HepG2 (cell line): ENCODE measurements around the gene POLL. TPM values are rescaled to one million over a fixed set of nuclear protein-coding genes. Genes with fewer than 3 reads are reported as not detected.
A peak's percentile ranks its signal among the peaks of the same experiment; 100 is the strongest.

Experiments
- AGO2 ChIP-seq: fragments of 200-400 bp; formaldehyde crosslinking; optimal IDR thresholded peaks from 2 replicates; pipeline ENCODE3; 2017; ENCODE audit warnings: mild to moderate bottlenecking, low read depth, low read length, moderate library complexity
- AHR ChIP-seq: IDR thresholded peaks from 2 replicates; pipeline ENCODE4 v1.6.1; 2018; ENCODE audit warnings: missing genetic modification reagents, missing compliant biosample characterization
- ARNT2 ChIP-seq: sonication (generic); formaldehyde crosslinking; IDR thresholded peaks from 2 replicates; pipeline ENCODE4 v1.8.0; 2022; ENCODE audit warnings: mild to moderate bottlenecking, low read depth, missing genetic modification reagents, moderate library complexity
- EEA1 ChIP-seq: sonication (generic); formaldehyde crosslinking; IDR thresholded peaks from 2 replicates; pipeline ENCODE4 v1.5.1; 2020; ENCODE audit warnings: mild to moderate bottlenecking, missing genetic modification reagents, borderline replicate concordance
- EP300 ChIP-seq, 3 experiments: sonication (generic) in 1 of 3; formaldehyde crosslinking in 1 of 3; IDR thresholded peaks; 2 replicates each; pipeline versions ENCODE4 v1.5.1 to v1.6.1; 2011 to 2020; ENCODE audit warnings: low read depth in 2 of 3, low read length in 2 of 3, borderline replicate concordance in 1 of 3, improper control_type of control experiment in 1 of 3, mild to moderate bottlenecking in 1 of 3, missing genetic modification reagents in 1 of 3, moderate library complexity in 1 of 3
- HNRNPK ChIP-seq: fragments of 200-400 bp; formaldehyde crosslinking; IDR thresholded peaks from 2 replicates; pipeline ENCODE4 v1.6.1; 2018; ENCODE audit warnings: low read length, low read depth, moderate library complexity, mild to moderate bottlenecking; ENCODE audit not compliant: poor library complexity, severe bottlenecking
- IRF2 ChIP-seq: IDR thresholded peaks from 2 replicates; pipeline ENCODE4 v1.6.1; 2018; ENCODE audit warnings: missing genetic modification reagents, missing compliant biosample characterization
- KDM3A ChIP-seq: IDR thresholded peaks from 2 replicates; pipeline ENCODE4 v1.6.1; 2018; ENCODE audit warnings: low read depth, missing compliant biosample characterization
- KLF16 ChIP-seq, 2 experiments: sonication (generic) in 1 of 2; formaldehyde crosslinking in 1 of 2; IDR thresholded peaks; 2 replicates each; pipeline versions ENCODE4 v1.6.1 to v1.8.0; 2016 to 2023; ENCODE audit warnings: missing genetic modification reagents in 2 of 2, missing compliant biosample characterization in 1 of 2
- MLX ChIP-seq: IDR thresholded peaks from 2 replicates; pipeline ENCODE4 v1.6.1; 2016
- NFRKB ChIP-seq: fragments of 450-650 bp; IDR thresholded peaks from 2 replicates; pipeline ENCODE4 v1.6.1; 2017
- POLR2A ChIP-seq, 2 experiments: IDR thresholded peaks; 2 replicates each; pipeline ENCODE4 v1.6.1; 2011; ENCODE audit warnings: low read depth in 2 of 2, low read length in 2 of 2, mild to moderate bottlenecking in 1 of 2, moderate library complexity in 1 of 2; ENCODE audit not compliant: insufficient read depth in 1 of 2
- REXO4 ChIP-seq: sonication (generic); formaldehyde crosslinking; IDR thresholded peaks from 2 replicates; pipeline ENCODE4 v1.8.0; 2022; ENCODE audit warnings: missing genetic modification reagents, mild to moderate bottlenecking, borderline replicate concordance
- ZBED4 ChIP-seq: sonication (generic); formaldehyde crosslinking; IDR thresholded peaks from 2 replicates; pipeline ENCODE4 v1.4.0; 2020; ENCODE audit warnings: missing genetic modification reagents, borderline replicate concordance
- ZFP36L2 ChIP-seq: sonication (generic); formaldehyde crosslinking; IDR thresholded peaks from 2 replicates; pipeline ENCODE4 v1.4.0; 2020; ENCODE audit warnings: missing genetic modification reagents
- ZNF124 ChIP-seq: sonication (generic); formaldehyde crosslinking; IDR thresholded peaks from 2 replicates; pipeline ENCODE4 v1.4.0; 2020; ENCODE audit warnings: missing genetic modification reagents
- ZNF235 ChIP-seq: sonication (generic); formaldehyde crosslinking; IDR thresholded peaks from 2 replicates; pipeline ENCODE4 v1.8.1; 2023; ENCODE audit warnings: mild to moderate bottlenecking, missing genetic modification reagents, borderline replicate concordance
- ZNF260 ChIP-seq: sonication (generic); formaldehyde crosslinking; IDR thresholded peaks from 2 replicates; pipeline ENCODE4 v1.4.0; 2020; ENCODE audit warnings: missing genetic modification reagents, low read depth, mild to moderate bottlenecking, borderline replicate concordance
- ZNF543 ChIP-seq: sonication (generic); formaldehyde crosslinking; IDR thresholded peaks from 2 replicates; pipeline ENCODE4 v1.4.0; 2020; ENCODE audit warnings: mild to moderate bottlenecking, missing genetic modification reagents
- ZNF556 ChIP-seq: sonication (generic); formaldehyde crosslinking; IDR thresholded peaks from 2 replicates; pipeline ENCODE4 v1.4.0; 2020; ENCODE audit warnings: mild to moderate bottlenecking, missing genetic modification reagents, borderline replicate concordance
- ZNF558 ChIP-seq: sonication (generic); formaldehyde crosslinking; IDR thresholded peaks from 2 replicates; pipeline ENCODE4 v1.9.0; 2022; ENCODE audit warnings: mild to moderate bottlenecking, missing genetic modification reagents, borderline replicate concordance
- ZNF570 ChIP-seq: sonication (generic); formaldehyde crosslinking; IDR thresholded peaks from 2 replicates; pipeline ENCODE4 v1.4.0; 2020; ENCODE audit warnings: mild to moderate bottlenecking, missing genetic modification reagents, borderline replicate concordance
- ZNF574 ChIP-seq: sonication (generic); formaldehyde crosslinking; IDR thresholded peaks from 2 replicates; pipeline ENCODE4 v1.4.0; 2020; ENCODE audit warnings: missing genetic modification reagents
- polyA plus RNA-seq, 8 experiments: library from polyadenylated mRNA; depleted of rRNA in 3 of 8; stranded (reverse) in 7 of 8; unstranded in 1 of 8; fragments of >200 nt; fragmentation: Illumina TruSeq in 4 of 8; extraction: Trizol in 4 of 8; gene quantifications; 2 replicates each; pipeline versions ENCODE4 v1.2.1 to v1.2.3, GENCODE V29; 2011 to 2016; ENCODE audit warnings: low read depth in 4 of 8, missing spikeins in 1 of 8, mixed read lengths in 1 of 8; ENCODE audit not compliant: insufficient read depth in 1 of 8
- total RNA-seq, 5 experiments: library from RNA; depleted of rRNA; stranded (reverse); fragments of >200 nt; fragmentation: Illumina TruSeq; extraction: Trizol; gene quantifications; 2 replicates each; pipeline ENCODE4 v1.2.3, GENCODE V29; 2016; ENCODE audit warnings: low read depth in 1 of 5

Gene POLL
- total and polyA plus RNA-seq, 2 of the 13 experiments (the other 11 are each of a cell fraction or from before 2014, with no cell fraction given), result 13.8 to 19.1 TPM

DNA sequence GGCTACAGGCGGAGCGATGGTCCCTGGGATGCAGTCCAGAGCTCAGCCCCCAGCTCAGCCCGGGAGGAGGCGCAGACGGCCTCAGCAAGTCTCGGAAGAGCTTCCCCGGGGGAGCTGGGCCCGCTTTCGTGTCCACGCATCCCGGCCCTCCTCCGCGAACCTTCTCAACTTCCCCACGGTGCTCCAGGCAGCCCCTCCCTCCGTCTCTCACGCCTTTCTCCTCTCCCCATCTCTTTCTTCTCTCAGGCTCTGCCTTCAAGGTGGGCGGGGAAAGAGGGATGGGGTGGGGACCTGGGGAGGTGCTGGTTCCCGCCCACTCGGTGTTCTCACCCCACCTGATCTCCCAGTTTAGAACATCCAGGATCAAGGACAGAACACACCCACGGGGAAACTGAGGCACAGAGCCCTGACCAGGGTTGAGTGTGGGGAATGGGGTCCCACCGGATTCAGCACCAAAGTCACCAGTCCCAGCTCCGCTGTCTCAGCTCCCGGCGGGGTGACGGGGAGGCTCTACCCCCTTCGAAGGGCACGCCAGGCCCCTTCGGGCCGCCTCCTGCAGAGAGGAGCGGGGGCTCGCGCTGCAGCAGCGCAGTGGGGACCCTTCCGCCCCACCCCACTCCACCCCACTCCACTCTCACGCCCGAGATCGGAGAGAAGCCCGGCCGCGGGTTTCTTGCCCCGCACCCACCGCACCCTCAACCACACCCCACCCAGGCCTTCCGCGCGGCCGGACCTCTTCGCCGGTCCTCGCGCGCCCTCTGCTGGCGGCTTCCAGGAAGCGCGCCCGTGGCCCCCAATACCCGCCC, 18.2 kb downstream of the POLL start (continued):
- TF ChIP-seq ZNF235 (CRISPR knock-in tag) (peak; percentile 21; the same call in 1 of the 2 replicates), ZFP36L2 (CRISPR knock-in tag) (no peak), ZNF260 (no peak), POLR2A (IDR thresholded peaks at IDR 0.05; ENCODE audit: insufficient read depth in 1 of 2, low read depth in 2 of 2, low read length in 2 of 2) (no peak), AGO2 (no peak), ZNF574 (peak; percentile 34; the same call in 1 of the 2 replicates), ZNF543 (no peak), IRF2 (no peak), KLF16 (CRISPR knock-in tag; IDR thresholded peaks at IDR 0.05) (no peak), NFRKB (no peak), ZNF570 (CRISPR knock-in tag) (no peak), AHR (CRISPR knock-in tag) (no peak), EP300 (IDR thresholded peaks at IDR 0.05; ENCODE audit: low read depth in 2 of 2, low read length in 2 of 2) (no peak), EP300 (CRISPR knock-in tag; IDR thresholded peaks at IDR 0.05; ENCODE audit: borderline replicate concordance) (no peak), KDM3A (CRISPR knock-in tag) (no peak), EEA1 (CRISPR knock-in tag) (no peak), HNRNPK (peak; percentile 61), MLX (no peak), ZBED4 (CRISPR knock-in tag) (no peak), ZNF558 (CRISPR knock-in tag) (no peak), ARNT2 (CRISPR knock-in tag) (no peak), REXO4 (no peak), ZNF556 (CRISPR knock-in tag) (no peak), ZNF124 (CRISPR knock-in tag) (no peak)
